OCI-M2 (cell line): ENCODE measurements around the gene NBEA.
"Not testable (repeated sequence)": the region's sequence is repeated elsewhere in the genome, so short reads cannot be mapped to it uniquely, and the experiment has no call there.

ENCODE experiments used
- DNase-seq: peaks from one replicate; lab custom pipeline; 2025; ENCODE audit not compliant: unreplicated experiment; lab: John Stamatoyannopoulos, UW

Gene NBEA

DNA sequence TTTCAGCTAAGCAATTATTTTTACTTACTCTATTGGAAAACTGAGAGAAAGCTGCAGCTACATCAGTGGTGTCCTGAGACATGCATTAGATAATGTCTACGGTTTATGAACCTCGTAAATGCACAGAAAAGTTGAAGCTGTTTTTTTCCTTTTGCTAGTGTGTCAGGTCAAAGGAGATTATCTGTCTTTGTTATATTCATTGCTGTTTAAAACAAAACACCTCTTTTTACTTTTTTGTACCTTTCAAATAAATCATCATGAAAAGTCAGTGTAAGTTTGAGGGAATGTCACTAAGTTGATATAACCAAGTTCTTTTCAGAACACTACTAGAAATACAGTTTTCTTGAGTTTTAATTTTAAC is 2.2 kb downstream of the NBEA start:
- DNase-seq, result no peak

DNA sequence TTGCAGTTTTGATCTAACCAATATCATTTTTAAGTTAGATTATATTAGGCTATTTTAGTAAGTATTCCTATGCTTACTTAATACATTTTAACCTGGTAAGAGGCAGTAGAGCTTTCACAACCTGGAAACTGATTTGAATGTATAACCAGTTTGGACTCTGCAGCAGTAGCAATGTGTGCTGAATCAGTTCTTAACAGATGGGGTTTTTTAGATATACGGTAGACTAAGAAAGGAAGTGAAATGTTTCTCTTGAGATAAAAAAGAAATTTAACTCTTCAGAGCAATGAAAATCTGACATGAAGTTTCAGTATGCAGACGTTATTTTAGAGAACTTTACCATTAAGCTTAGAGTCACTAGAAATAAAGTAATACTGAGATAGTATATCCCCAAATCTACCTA is 2.7 kb downstream of the NBEA start:
- no peak for DNase-seq

DNA sequence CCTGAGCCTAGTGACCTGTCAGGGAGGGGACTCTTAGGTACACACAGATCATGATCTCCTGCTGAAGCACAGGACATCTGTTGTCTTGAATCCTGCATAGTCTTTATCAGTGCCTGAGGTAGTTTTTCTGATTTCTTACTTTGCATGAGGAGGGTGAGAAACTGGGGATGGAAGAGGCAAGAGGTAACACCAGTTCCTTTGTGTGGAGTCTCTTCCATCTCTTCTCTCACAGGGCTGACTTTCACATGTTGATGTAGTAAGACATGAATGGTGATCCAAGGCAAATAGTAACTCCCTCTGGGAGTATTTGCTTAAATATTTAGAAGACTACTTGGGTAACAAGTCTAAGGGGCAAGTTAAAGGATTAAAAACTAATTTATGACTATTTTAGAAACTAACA is 9.5 kb downstream of the NBEA start:
- DNase-seq, result no peak

- DNase-seq, result no peak
These were observed 17.4 kb downstream of the NBEA start for GRCh38 chr13:34959489-34959888.

DNA sequence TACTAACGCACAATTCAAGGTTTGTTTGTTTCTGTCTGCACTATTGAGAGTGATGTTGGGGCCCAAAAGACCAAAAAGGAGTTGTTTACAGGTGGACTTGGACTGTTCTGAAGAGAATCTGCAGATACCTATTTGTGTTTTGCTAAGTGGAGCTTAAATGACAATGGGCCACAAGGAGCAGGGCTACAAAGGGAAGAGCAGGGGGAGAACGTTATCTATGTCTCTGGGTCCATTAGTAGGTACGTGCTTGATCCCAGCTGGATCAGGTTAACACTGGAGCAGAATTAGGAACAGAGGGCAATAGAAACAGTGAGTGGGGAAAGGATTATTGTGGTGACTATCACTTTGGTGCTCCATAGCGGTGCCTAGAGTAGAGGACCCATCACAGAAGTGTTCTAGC is 22.5 kb downstream of the NBEA start:
- no peak for DNase-seq

DNA sequence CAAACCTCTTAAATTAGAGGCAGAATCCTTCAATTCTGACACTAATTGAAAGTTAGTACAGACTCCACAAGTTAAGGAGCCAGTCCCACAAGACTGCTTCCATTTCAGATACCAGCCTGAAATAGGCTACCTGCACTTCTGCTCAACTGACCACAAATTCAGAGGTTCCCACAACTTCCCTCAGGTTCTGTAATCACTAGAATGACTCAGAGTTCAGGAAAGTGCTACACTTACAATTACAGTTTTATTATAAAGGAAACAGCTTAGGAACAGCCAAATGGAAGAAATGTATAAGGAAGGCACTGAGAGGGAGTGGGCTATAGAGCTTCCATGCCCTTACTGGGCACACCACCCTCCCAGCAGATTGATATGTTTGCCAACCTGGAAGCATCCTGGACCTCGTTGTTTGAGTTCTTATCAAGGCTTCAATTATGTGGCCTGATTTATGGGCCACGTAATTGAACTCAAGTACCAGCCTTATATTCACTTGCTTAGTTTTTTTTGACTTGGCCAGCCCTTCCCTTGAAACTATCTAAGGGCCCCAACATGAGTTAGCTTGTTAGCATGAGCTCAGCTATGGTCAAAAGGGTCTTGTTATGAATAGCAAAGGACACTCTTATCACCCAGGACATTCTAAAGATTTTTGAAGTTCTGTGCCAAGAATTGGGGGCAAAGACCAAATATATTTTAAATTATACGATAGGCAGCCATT is 25.9 kb downstream of the NBEA start:
- DNase-seq, result no peak

DNA sequence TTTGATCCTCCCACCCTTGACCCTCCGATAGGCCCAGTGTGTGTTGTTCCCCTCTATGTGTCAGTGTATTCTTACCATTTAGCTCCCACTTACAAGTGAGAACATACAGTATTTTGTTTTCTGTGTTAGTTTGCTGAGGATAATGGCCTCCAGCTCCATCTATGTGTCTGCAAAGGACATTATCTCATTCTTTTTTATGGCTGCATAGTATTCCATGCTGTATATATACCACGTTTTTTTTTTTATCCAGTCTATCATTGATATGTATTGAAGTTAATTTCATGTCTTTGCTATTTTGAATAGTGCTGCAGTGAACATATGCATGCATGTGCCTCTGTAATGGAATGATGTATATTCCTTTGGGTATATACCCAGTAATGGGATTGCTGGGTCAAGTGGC is 27.5 kb downstream of the NBEA start:
- not testable (repeated sequence) for DNase-seq

DNA sequence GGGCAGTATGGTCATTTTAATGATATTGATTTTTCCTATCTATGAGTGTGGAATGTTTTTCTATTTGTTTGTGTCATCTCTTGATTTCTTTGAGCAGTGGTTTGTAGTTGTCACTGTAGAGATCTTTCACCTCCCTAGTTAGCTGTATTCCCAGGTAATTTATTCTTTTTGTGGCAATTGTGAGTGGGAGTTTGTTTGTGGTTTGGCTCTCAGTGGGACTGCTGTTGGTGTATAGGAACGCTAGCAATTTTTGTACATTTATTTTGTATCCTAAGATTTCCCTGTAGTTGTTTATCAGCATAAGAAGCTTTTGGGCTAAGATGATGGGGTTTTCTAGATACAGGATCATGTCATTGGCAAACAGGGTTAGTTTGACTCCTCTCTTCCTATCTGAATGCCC is 28.9 kb downstream of the NBEA start:
- DNase-seq, result no peak

DNA sequence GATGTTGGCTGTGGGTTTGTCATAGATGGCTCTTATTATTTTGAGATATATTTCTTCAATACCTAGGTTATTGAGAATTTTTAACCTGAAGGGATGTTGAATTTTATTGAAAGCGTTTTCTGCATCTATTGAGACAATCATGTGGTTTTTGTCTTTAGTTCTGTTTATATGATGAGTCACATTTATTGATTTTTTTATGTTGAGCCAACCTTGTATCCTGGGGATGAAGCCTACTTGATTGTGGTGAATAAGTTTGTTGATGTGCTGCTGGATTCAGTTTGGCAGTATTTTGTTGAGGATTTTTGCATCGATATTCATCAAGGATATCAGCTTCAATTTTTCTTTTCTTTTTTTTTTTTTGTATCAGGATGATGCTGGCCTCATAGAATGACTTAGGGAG is 29.4 kb downstream of the NBEA start:
- DNase-seq, result no peak

DNA sequence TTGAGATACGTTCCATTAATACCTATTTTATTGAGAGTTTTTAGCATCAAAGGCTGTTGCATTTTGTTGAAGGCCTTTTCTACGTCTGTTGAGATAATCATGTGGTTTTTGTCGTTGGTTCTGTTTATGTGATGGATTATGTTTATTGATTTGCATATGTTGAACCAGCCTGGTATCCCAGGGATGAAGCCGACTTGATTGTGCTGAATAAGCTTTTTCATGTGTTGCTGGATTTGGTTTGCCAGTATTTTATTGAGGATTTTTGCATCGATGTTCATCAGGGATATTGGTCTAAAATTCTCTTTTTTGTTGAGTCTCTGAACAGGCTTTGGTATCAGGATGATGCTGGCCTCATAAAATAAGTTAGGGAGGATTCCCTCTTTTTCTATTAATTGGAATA is 43.1 kb downstream of the NBEA start:
- DNase-seq, result not testable (repeated sequence)

DNA sequence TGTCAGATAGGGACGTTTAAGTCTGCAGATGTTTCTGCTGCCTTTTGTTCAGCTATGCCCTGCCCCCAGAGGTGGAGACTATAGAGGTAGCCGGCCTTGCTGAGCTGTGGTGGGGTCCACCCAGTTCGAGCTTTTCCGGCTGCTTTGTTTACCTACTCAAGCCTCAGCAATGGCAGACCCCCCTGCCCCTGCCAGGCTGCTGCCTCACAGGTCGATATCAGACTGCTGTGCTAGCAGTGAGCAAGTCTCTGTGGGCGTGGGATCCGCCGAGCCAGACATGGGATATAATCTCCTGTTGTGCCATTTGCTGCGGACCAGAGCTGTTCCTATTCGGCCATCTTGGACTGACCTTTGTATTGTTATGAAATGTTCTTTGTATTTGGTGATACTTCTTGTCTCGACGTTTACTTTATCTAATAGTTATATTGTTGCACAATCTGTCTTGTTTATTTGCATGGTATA is 46.3 kb downstream of the NBEA start:
- DNase-seq, result no peak

DNA sequence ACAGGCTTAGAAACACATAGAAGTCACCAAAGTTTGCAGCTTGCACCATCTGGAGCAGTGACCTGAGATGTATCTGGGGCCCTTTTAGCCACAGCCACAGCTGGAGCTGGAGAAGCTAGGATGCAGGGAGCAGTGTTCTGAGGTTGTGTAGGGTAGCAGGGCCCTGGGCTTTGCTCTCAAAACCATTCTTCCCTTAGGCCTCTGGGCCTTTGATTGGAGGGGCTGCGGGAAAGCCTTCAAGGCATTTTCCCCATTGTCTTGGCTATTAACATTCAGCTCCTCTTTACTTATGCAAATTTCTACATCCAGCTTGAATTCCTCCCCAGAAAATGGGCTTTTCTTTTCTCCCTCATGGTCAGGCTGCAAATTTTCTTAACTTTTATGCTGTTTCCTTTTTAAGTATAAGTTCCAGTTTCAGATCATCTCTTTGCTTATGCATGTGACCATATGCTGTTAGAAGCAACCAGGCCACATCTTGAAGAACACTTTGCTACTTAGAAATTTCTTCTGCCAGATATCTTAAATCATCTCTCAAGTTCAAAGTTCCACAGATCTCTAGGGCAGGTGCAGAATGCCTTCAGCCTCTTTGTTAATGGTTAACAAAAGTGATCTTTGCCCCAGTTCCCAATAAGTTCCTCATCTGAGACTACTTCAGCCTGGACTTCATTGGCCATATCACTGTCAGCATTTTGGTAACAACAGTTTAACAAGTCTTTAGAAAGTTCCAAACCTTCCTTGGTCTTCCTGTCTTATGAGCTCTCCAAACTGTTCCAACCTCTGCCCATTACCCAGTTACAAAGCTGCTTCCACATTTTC is 48.5 kb downstream of the NBEA start:
- no peak for DNase-seq

DNA sequence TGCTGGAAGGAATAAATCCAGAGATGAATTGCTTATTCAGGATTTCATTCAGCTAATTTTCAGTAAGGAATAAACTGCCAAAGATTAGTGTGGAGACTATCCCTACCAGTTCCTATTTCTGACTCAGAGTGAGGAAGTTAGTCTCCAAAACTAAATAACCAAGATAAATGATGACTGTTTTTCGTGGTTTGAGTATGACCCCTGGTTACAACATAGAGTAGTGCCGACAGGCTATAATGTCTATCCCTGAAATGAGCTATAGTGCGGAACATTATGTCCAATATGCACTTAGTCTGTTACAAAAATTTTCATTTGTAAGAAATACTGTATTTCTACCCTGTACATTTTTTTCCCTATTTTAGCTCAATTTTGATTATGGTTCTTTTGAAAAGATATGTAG is 51.4 kb downstream of the NBEA start:
- no peak for DNase-seq

DNA sequence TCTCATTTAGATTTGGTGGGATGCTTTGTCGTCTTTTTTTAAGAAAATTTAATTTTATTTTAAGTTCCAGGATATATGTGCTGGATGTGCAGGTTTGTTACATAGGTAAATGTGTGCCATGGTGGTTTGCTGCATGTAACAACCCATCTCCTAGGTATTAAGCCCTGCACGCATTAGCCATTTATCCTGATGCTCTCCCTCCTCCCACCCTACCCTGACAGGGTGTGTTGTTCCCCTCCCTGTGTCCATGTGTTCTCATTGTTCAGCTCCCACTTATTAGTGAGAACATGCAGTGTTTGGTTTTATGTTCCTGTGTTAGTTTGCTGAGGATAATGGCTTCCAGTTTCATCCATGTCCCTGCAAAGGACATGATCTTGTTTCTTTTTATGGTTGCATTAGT is 61.7 kb downstream of the NBEA start:
- DNase-seq, result not testable (repeated sequence)

- no peak for DNase-seq
These were observed 63.0 kb downstream of the NBEA start for GRCh38 chr13:35005051-35005450.

- no peak for DNase-seq
These were observed 72.6 kb downstream of the NBEA start for GRCh38 chr13:35014606-35015213.

DNA sequence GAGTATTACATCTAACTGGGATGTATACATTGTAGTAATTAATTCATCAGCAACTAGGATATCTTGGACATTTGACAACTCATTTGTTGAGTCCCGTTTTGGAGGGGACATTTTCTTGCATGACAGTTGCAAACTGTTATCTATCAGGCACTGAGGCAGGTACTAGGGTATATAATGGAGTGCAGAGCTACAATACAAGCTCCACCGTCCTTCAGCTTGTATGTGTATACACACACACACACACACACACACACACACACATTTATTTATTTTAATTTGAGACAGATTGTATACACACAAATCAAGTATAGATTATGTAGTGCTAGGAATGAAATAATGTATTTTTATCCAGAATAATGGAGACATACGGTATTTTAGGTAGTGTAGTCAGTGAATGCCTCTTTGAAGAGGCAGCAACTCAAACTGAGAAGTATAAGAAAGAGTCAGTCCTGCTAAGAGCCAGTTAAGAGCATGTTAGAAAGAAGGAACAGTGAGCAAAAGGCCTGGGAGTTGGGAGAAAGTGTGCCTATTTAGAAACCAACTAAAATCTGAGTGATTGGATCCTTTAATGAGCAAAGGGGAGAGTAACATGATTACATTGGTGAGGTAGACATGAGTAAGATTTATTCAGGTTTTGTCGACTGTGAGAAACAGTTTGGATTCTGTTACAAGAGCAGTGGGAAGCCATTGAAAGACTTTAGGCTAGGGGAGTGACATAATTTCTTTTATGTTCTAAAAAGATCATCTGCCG is 74.5 kb downstream of the NBEA start:
- DNase-seq, result no peak

- DNase-seq, result no peak
These were observed 83.2 kb downstream of the NBEA start for GRCh38 chr13:35025314-35025713.

DNA sequence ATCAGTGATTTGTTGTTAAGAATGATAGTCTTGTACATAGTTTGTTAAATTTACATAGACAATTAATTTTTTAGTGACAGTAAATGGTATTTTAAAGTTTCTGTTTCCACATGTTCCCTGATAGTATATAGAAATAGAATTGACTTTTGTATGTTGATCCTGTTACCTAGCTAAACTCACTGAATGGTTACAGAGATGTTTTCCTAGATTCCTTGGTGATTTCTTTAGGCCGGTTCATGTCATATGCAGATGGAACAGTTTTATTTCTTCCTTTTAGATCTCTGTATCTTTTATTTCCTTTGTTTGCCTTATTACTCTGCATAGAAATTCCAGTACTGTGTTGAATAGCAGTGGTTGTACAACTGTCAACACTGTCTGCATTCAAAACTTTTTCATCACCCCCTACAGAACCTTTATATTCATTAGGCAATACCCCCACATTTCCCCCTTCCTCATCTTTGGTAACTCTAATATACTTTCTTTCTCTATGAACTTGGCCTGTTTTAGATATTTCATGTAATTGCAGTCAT is 86.3 kb downstream of the NBEA start:
- DNase-seq, result no peak

GRCh38 chr13:35039012-35039411 is 96.9 kb downstream of the NBEA start:
- DNase-seq, result no peak

GRCh38 chr13:35046587-35046986 is 104.5 kb downstream of the NBEA start:
- no peak for DNase-seq
